ENCODE measurements around the gene ABCC12.

ABCC12 gene

DNA sequence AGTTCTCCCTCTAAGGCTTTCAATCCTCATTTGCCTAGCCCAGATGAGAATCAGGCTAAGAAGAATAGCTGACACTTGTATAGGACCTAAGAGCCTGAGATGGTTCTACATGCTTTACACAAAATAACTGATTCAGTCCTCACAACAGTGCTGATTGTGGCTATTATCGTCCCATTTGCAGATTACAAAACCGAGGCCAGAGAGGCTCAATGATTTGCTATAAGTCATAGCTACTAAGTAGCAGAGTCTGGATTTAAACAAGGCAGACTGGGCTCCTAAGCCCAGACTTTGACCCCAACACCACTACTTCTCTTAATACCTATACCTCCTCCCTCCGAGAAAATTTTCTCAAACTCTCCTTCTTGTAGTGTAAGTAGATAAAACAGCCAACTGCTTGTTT, 23.1 kb downstream of the ABCC12 start:
- no peak for DNase-seq (ENCODE audit: low read depth in 2 of 2)

DNA sequence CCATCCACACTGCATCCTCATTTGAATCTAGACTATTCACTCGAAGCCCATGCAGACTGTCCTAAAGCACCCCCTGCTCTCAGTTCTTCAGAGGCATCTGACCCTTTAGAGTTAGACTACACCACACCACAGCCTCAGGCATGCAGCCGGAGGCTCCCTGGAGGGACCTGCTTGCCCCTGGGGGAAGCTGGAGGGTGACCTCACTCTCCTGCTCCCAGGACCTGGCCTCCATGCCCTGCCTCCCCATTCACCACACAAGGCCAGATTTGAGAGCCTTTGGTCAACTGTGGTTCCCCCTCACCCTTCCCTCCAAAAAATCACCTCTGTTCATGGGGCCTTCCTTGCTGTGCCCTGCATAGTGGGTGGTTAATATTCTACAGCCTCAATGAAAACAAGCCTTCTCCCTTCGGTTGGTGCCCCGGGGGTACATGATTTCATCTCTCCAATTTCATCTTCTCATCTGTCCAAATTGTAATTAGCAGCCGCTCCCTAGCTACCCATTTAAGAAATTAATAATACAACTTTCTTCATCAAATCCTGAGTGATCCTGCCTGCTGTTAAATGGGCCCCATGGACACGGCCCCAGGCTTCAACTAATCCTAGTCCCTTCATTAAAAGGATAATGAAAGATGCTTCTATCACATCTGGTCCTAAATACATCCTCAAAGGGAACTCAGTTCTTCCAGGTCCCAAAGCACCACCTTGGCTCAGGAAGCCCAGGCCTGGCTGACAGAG, 24.4 kb downstream of the ABCC12 start:
- DNase-seq (ENCODE audit: low read depth in 2 of 2), result no peak

DNA sequence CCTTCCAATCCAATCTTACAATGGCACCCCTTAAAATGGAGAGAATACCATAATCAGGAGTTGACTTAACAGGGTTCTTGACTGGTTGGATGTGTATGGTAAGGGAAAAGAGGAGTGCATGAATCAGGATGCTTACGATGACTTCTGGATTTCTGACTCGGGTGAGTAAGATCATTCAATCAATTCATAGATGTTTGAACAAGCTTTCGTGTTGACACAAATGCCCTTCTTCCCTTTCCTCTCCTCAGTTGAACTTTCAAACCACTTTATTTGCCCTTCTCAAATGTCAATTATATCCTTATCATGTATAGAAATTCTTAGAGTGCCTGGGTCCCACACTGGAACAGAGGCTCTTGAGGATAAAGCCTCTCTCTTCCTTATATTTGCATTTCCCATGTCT, 25.9 kb downstream of the ABCC12 start:
- DNase-seq (ENCODE audit: low read depth in 2 of 2), result no peak

DNA sequence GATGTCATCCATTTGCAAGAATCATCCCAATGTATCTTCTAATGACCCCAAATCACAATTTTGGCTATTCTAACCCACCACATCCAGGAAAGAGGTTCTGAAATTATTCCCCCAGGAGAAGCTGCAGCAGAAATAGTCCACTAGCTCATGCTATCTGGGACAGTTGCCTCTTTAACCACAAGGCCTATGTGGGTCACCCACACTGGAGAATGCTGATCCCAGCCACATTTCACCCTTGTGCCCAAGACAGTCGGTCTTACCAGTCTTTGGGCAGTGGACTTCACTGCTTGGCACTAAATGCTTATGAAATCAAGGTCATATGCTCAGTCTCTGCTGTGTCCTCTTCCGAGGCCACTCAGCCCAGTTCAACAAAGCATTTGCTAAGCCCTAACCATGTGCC, 27.0 kb downstream of the ABCC12 start:
- DNase-seq (ENCODE audit: low read depth in 2 of 2), result no peak

DNA sequence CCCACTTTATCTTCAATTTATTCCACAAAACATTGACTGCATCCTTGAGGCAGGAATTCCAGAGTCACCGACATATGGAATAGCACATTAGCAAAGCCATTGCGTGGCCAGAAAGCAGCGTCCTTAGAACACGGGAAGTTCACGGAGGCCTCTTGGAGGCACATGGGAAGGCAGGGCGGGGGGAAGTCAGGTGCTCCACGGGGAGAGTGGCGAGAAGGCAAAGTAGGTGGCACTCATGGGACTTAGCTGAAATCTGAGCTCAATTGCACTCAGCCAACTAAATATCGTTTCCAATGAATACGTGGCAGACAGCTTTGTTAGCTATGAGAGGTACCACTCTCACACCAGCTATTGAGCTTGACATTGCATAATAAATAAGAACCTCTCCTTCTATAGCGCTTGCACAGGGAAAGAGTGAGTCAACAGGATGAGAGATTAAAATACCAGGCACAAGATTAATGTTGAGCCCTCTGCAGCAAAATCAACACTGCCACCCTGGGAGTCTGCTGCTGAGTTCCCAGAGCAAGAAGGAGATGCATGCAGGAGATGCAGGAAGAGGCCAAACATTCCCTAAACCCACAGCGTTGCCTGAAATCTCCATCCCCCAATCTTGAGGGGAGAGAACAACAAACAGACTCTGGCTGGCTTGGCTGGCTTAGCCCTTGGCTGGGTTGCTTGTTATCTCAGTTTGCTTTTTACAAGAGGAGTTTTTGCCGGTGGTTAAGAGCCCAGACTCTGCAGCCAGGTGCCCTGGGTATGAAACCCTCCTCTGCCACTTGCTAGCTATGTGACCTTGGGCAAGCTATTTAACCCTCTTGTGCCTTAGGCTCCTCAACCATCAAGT, 28.8 kb downstream of the ABCC12 start:
- DNase-seq (ENCODE audit: low read depth in 2 of 2), result no peak

DNA sequence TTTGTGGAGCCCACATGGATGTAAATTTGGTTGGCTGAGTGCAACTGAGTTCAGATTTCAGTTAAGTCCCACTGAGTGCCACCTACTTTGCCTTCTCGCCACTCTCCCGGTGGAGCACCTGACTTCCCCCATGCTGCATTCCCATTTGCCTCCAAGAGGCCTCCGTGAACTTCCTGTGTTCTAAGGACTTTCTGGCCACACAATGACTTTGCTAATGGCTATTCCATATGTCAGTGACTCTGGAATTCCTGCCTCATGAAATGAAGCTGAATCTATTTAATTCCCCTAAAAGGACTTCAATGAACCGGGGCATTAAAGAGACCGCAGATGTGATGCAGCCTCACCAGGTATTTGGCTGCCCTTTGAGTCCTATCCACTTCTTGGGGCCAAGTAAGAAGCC, 29.9 kb downstream of the ABCC12 start:
- no peak for DNase-seq (ENCODE audit: low read depth in 2 of 2)

DNA sequence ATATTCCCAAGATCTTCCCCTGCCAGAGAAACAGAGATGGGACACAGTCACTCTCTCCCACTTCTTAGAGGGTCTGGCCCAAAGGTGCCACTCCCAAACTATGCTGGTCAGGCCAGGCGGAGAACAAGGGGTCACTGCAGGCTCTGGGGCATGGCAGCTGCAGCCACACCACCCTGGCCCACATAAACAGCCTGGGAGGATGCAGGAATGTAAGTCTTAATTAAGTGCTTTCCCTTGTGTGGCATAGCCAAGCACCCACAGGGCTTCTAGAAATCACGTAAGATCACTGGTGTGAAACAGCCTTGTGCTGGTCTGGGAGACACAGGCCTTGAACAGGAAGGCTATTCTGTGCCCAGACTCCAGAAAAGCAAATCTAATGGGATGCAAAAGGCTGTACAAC, 31.5 kb downstream of the ABCC12 start:
- DNase-seq (ENCODE audit: low read depth in 2 of 2), result no peak

DNA sequence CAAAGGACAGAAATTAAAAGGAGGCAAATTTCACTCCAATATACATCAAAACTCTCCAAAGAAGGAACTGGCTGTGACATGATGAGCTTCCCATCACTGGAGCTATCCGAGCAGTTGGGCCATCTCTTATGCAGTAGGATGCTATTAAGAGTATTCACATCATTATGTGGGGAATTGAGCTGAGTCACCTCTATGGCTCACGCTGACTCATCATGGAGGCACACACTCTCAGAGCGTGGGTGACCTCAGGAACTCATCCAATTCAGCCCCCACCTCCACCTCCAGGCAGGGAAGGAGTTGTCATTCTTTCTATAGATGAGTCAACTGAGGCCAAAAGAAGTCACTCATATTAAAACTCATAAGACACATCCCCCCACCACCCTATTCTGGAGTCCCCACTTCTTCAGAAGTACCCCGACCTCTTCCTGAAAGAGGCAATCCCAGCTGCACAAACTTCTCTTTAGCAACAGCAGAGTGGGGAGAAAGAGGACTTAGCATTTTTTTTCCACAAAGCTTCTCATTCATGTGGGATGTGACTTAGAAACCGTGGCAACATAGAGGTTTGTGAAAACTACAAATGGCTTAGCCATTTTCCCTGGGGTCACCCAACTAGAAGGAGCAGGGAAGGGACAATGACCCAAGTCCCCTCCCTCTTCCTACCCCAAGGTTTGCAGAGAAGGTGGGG, 32.5 kb downstream of the ABCC12 start:
- no peak for DNase-seq (ENCODE audit: low read depth in 2 of 2)

DNA sequence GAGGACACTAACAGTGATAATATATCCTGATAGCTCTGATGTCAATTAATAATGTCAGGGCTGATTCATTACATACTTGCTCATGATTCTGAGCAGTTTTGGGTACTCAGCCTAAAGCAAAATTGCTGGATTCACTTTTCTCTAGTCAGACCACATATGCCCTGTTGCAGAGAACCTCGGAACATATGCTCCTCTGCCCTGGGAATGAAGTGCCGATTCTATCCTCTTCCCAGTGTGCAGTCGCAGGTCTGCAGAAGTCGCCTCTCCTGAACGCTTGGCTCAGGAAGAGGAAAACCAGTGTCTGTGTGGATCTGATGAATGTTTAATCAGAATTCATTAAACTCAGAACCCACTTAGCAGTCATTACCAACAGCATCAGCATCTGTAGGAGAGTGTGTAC, 34.5 kb downstream of the ABCC12 start:
- no peak for DNase-seq (ENCODE audit: low read depth in 2 of 2)

DNA sequence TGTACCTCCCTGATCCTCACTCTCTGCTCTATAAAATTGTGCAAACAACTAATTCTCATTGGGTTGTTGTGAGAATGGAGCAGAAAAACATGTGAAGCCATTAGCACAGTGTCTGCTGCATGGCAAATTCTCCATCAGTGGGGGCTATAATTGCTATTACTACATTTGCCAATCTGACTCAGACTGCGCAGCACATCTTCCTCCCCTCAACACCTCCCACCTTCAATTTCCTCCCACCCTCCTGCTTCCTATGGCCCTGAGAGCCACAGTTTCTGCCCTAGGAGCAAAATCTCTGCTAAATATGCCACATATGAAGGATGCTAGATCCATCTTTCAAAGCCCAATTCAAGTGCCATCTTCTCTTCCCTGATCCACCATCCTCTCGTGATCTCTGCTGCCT, 37.0 kb downstream of the ABCC12 start:
- DNase-seq (ENCODE audit: low read depth in 2 of 2), result no peak

DNA sequence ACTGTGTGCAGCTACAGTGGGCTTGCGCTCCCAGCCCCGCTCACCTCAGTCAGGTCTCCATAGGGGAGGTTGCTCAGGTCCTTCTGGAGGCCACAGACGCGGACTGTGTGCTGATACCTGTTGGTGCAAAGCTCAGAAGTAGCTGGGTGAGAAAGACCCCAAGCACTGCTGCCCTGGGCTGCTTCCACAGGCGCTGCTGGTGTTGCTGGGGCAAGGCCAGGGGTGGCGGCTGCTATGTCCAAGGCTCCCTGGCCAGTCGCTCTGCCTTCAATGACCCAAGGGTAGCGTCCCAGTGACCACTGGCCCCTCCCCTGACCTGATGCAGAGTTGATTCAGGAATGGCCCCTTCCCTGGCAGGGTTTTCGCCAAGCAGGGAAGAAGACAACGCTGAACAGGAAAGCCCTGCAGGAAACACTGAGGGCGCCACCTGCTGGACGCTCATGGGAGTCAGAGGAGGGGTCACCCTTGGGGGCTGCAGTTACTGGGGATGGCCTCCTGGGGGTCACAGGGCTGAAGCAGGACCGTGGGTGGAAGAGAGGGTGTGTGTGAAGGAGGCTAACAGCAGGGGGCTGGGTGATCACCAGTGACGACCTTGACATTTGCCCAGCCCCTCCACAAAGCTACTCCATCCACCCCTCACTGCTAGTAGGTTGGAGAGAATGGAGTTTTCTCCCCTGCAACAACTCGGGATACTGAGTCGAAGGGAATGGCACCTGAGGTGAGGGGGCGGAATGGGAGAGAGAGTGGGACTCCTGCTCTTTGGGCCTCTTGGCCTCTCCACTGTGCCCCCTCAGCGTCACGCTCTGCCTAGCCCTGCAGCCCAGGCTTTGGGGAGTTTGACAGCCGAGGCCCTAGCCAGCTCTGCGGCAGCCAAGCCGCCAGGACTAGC, 38.3 kb downstream of the ABCC12 start:
- peak in 1 of 2 donors; percentile 28 for DNase-seq (ENCODE audit: low read depth in 2 of 2)

DNA sequence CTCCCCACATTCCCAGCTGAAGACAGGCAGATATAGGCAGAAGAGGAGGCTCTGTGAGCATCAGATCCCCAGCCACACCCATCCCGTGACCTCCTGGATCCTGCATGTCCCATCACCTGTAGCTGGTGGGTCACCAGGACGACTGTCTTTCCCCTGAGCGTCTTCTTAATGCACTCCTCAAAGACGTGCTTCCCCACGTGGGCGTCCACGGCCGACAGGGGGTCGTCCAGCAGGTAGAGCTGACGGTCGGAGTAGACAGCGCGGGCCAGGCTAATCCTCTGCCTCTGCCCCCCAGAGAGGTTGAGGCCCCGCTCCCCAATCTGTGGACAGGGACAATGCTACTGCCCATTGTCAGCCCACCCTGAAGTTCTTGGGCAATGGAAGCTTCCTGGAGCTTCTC, 40.5 kb downstream of the ABCC12 start:
- DNase-seq (ENCODE audit: low read depth in 2 of 2), result no peak

DNA sequence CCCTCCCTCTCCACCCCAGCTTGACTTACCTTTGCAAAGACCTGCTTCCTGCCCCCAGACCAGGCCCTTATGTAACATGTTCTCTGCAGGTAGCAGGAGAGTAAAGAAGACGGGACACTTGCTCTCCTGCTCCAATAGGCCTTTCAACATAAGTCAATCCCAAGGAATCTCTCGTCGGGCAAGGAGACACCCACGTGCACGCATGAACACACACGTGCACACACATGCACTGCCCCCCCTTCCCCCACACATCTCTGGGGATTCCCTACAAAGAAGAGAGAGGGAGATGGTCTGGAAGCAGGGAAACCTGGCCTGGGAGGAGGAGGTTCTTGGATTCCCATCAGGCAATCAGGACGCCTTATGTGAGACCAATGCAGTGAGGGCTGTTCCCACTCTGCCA, 41.4 kb downstream of the ABCC12 start:
- no peak for DNase-seq (ENCODE audit: low read depth in 2 of 2)

DNA sequence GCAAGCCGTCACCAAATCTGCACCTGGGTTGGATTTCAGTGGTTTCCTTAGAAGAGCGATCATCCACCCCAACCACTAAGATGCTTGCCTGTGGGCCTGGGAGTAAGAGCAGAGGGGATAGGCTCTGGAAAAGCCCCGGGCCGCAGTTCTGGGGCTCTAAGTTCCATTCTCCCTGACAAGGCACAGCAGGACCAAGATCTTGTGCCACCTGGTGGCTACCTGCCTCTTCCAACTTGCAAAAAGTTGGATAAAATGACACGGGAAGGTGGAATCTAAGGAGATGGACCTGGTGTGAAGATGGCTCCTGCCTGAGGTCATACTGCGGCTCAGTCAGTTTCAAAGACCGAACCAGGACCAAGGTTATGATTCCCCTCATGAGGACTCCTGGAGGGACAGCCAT, 42.3 kb downstream of the ABCC12 start:
- DNase-seq (ENCODE audit: low read depth in 2 of 2), result no peak

DNA sequence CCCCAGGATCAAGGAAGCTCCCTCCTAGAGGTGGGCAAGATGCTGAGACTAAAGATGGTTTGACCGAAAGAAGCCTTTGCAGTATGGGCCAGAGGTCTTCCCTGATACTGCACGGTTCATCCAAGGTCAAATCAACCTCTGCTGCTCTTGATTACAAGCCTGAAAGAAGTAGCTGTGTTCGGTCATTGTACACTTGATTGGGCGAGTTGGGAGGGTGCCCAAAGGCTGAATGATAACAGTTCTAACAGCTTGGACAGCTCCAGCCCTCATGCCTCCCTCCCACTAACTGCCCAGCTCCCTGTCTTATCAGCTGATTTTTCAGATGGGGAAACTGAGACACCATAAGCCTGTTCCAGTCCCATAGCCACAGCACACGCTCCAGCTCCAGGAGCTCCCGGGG, 42.8 kb downstream of the ABCC12 start:
- no peak for DNase-seq (ENCODE audit: low read depth in 2 of 2)

DNA sequence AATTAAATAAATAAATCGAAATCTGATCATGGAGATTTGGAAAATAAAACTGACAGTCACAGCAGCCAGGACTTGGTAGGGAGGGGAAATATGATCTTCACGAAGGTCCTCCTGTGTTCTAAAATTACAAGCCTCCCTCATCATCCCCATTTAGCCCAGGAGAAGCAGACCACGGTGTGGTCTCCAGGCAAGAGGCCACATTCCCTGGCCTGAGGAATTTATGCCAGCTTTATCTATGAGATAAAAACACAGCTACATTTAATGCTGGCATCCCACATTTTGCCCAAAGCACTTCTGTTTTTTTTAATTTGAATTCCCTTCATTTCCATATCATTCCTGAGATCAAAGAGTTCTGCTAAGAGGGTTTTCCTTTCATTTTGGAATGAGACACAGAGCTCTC, 43.2 kb downstream of the ABCC12 start:
- DNase-seq (ENCODE audit: low read depth in 2 of 2), result no peak

DNA sequence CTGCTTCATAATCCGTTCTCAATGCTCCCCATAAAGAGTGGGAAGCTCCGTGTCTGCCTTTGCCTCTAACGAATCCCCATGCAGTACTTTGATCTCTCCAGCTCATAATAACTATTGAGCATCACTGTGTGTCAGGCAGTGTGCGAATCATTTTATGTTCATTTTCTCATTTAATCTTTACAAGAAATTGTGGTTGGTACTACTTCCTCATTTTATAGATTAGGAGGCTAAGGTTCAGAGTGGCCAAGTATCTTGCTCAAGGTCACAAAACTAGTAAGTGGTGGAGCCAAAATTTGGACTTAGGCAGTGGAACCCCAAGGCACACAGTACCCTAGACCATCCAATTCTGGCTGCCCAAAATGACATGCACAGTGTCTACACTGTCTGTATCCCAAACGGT, 44.8 kb downstream of the ABCC12 start:
- no peak for DNase-seq (ENCODE audit: low read depth in 2 of 2)

DNA sequence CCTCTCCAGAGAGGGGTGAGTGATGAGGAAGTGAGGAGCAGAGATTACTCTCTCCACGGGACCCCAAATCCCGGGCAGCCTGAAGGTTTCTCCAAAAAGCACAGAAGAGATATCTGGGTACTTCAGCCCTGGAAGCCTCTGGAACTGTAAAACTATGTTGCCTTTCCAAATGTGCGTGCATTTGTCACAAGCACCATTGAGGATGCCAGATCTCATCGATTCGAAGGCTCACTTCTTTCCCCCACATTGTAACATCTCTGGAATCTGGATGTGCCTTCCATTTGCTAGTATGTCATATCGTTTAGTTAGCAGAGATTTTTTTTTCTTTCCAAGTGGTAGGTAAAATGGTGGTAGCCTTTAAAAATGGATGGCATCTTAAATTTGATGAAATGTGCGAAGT, 45.8 kb downstream of the ABCC12 start:
- DNase-seq (ENCODE audit: low read depth in 2 of 2), result no peak

DNA sequence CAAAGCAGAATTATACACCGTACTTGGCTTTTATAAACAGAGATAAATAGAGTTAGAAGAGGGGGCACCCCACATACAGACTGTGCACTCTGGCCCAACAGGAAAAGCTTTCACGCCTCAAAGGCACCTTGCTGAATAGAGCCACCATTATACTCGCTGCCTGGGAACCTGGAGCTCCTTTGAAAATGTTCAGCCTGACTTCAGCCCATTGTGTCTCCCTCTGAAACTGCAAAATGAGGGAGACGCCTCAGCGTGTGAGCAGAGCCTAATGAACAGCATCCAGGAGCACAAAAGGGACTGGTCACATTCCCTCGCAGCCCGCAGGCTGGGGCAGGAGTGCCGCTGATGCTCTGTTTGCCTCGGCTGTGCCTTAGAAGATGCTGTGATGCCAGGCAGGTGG, 46.3 kb downstream of the ABCC12 start:
- DNase-seq (ENCODE audit: low read depth in 2 of 2), result no peak

DNA sequence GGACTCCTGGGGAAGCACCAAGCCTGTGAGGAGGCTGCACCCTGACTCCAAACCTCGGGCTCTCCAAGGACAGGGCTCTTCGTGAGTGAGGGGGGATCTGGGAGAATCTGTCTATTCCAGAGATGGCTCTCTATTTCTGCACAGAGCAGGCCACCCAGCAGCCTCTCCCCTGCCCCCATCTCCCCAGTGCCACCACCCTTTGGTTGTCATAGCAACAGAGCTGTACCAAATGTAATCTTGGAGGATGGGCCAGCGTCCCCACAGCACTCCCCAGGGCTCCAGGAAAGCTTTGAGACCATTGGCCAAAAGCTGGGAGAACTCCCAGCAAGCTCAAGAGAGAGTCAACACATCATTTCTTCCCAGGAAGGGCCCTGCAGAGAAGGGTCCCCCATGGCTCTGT, 49.3 kb downstream of the ABCC12 start:
- no peak for DNase-seq (ENCODE audit: low read depth in 2 of 2)

All from stimulated activated CD8-positive, alpha-beta memory T cell treated with anti-CD3 and anti-CD28 coated beads, Interleukin-7, amount 100 ng/mL, for 1 hour (primary cell).